HG02798 (cell line): Measurements from ENCODE around the gene SEPTIN5.
"Not testable (repeated sequence)": the region's sequence is repeated elsewhere in the genome, so short reads cannot be mapped to it uniquely, and the experiment has no call there.

Experiments
- ATAC-seq: cut with Tn5 transposase; IDR thresholded peaks from one replicate; pipeline ENCODE4 v1.9.1; 2021; ENCODE audit warnings: mild to moderate bottlenecking; ENCODE audit not compliant: unreplicated experiment, poor library complexity

The SEPTIN5 gene

GRCh38 chr22:19719050-19719482, 4.8 kb downstream of the SEPTIN5 start:
- no peak for ATAC-seq

GRCh38 chr22:19719488-19720021, 5.3 kb downstream of the SEPTIN5 start:
- ATAC-seq: no peak

GRCh38 chr22:19720150-19720827, 6.0 kb downstream of the SEPTIN5 start:
- ATAC-seq: no peak

GRCh38 chr22:19720999-19721329, 6.7 kb downstream of the SEPTIN5 start:
- no peak for ATAC-seq

GRCh38 chr22:19721330-19722177, 7.3 kb downstream of the SEPTIN5 start:
- no peak for ATAC-seq

GRCh38 chr22:19722178-19722981, 8.1 kb downstream of the SEPTIN5 start:
- no peak for ATAC-seq

GRCh38 chr22:19722982-19723231, 8.6 kb downstream of the SEPTIN5 start:
- no peak for ATAC-seq

- no peak for ATAC-seq
Measured at GRCh38 chr22:19723232-19723982, 9.1 kb downstream of the SEPTIN5 start, which contains the start of gene GP1BB. GP1BB (plus strand) TSS chr22:19723539; CDS start chr22:19723570, 31 bp downstream.

GRCh38 chr22:19723983-19724827, 9.9 kb downstream of the SEPTIN5 start:
- ATAC-seq: no peak

- no peak for ATAC-seq
Measured at GRCh38 chr22:19724927-19725661, 10.8 kb downstream of the SEPTIN5 start.

GRCh38 chr22:19726064-19726788, 11.9 kb downstream of the SEPTIN5 start:
- ATAC-seq: not testable (repeated sequence)

GRCh38 chr22:19727310-19728150, 13.2 kb downstream of the SEPTIN5 start:
- no peak for ATAC-seq

GRCh38 chr22:19728271-19728670, 14.0 kb downstream of the SEPTIN5 start:
- no peak for ATAC-seq

GRCh38 chr22:19728836-19729235, 14.5 kb downstream of the SEPTIN5 start:
- no peak for ATAC-seq

GRCh38 chr22:19729507-19729906, 15.2 kb downstream of the SEPTIN5 start:
- no peak for ATAC-seq

GRCh38 chr22:19730198-19730597, 15.9 kb downstream of the SEPTIN5 start:
- no peak for ATAC-seq
